RWPE2 (cell line): Measurements from ENCODE around the gene LRRC8C.

ENCODE experiments used
- ATAC-seq: fragments of 200-7000 bp; cut with Tn5 transposase; 3 replicates; pipeline ENCODE4 v1.9.1; 2021; ENCODE audit warnings: low read depth
- DNase-seq: peaks from one replicate; pipeline ENCODE4 v3.0.0-alpha.2; 2020; ENCODE audit warnings: low spot score
- H3K27ac ChIP-seq: fragments of 450-650 bp; 2 replicates; pipeline ENCODE4 v1.5.1; 2017; ENCODE audit warnings: mild to moderate bottlenecking; ENCODE audit not compliant: poor library complexity, severe bottlenecking
- H3K27me3 ChIP-seq: fragments of 250-450 bp; sonication (Bioruptor Pico); 2 replicates; pipeline ENCODE4 v1.5.1; 2021; ENCODE audit warnings: mild to moderate bottlenecking, moderate library complexity; ENCODE audit not compliant: insufficient read depth, poor library complexity, severe bottlenecking
- H3K36me3 ChIP-seq: fragments of 250-450 bp; sonication (Bioruptor Pico); 2 replicates; pipeline ENCODE4 v1.5.1; 2020; ENCODE audit warnings: low read depth, mild to moderate bottlenecking, moderate library complexity
- H3K4me1 ChIP-seq: fragments of 250-450 bp; sonication (Bioruptor Pico); 2 replicates; pipeline ENCODE4 v1.5.1; 2021; ENCODE audit warnings: mild to moderate bottlenecking, moderate library complexity; ENCODE audit not compliant: insufficient read depth, poor library complexity, severe bottlenecking
- H3K4me3 ChIP-seq: fragments of 250-450 bp; sonication (Bioruptor Pico); 2 replicates; pipeline ENCODE4 v1.5.1; 2021; ENCODE audit warnings: mild to moderate bottlenecking, moderate library complexity; ENCODE audit not compliant: severe bottlenecking
- H3K9me3 ChIP-seq: fragments of 250-450 bp; sonication (Bioruptor Pico); 2 replicates; pipeline ENCODE4 v1.5.1; 2021; ENCODE audit warnings: mild to moderate bottlenecking, moderate library complexity; ENCODE audit not compliant: severe bottlenecking
- TF ChIP-seq, protein P1 (sequence below): fragments of 450-650 bp; IDR thresholded peaks from one replicate; pipeline ENCODE4 v1.5.1; 2017; ENCODE audit warnings: mild to moderate bottlenecking, moderate library complexity; ENCODE audit not compliant: poor library complexity, severe bottlenecking

Gene LRRC8C

DNA sequence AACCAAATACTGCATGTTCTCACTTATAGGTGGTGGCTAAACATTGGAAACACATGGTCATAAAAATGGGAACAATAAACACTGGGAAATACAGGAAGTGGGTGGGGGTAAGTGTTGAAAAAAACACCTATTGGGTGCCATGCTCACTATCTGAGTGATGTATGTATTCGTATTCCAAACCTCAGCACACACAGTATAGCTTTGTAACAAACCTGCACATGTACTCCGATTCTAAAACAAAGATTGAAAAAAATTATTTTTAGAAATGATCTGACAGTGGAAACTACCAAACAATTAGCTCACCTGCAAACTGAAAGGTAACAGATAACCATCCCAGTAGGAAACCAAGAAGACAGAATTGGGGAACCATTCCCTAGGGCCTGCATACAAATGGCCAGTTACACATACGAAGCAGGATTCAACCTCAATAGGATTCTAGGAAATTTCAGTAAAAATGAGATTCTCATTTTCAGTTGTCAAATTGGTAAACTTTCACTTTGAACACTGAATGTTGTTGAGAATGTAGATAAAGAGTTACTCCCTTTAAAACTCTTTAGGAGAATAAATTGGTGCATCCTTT, 99.8 kb downstream of the LRRC8C start:
- Histone ChIP-seq H3K27me3 (no peaks in the 10 kb centered on the region), H3K36me3 (no peaks in the 10 kb centered on the region), H3K9me3 (no peaks in the 10 kb centered on the region), H3K4me3 (no peak overlapping the region), H3K27ac (no peak overlapping the region), H3K4me1 (no peaks in the 10 kb centered on the region)
- no peak for ATAC-seq
- TF ChIP-seq, protein P1, sequence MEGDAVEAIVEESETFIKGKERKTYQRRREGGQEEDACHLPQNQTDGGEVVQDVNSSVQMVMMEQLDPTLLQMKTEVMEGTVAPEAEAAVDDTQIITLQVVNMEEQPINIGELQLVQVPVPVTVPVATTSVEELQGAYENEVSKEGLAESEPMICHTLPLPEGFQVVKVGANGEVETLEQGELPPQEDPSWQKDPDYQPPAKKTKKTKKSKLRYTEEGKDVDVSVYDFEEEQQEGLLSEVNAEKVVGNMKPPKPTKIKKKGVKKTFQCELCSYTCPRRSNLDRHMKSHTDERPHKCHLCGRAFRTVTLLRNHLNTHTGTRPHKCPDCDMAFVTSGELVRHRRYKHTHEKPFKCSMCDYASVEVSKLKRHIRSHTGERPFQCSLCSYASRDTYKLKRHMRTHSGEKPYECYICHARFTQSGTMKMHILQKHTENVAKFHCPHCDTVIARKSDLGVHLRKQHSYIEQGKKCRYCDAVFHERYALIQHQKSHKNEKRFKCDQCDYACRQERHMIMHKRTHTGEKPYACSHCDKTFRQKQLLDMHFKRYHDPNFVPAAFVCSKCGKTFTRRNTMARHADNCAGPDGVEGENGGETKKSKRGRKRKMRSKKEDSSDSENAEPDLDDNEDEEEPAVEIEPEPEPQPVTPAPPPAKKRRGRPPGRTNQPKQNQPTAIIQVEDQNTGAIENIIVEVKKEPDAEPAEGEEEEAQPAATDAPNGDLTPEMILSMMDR = no peak
- DNase-seq = no peak

DNA sequence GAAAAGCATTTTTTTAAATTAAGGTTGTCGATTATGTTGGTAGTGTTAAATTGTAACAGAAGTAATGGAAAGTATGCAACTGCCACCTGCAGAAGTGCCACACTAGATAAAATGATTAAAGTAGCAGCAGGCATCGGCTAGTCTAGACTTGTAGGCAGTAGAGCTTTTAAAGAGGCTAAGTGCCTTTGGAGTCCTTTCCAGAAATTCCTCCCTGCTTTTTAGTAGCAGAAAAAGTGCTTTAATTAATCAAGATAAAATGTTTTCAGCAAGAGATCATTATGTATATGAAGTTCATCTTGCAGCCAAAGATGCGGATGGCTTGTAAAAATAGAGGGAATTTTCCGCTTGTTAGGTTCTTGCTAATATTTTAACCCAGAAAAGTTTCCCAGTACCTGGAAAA, 100.8 kb downstream of the LRRC8C start:
- H3K27me3 ChIP-seq = no peaks in the 10 kb centered on the region
- H3K4me1 ChIP-seq = no peaks in the 10 kb centered on the region
- no peaks in the 10 kb centered on the region for H3K36me3 ChIP-seq
- no peak overlapping the region for H3K4me3 ChIP-seq
- ATAC-seq (no peak), DNase-seq (no peak)
- no peak overlapping the region for H3K27ac ChIP-seq
- TF ChIP-seq, protein P1 = no peak
- no peaks in the 10 kb centered on the region for H3K9me3 ChIP-seq

- Histone ChIP-seq H3K4me1 (no peaks in the 10 kb centered on the region), H3K27me3 (no peaks in the 10 kb centered on the region), H3K27ac (no peak overlapping the region), H3K4me3 (no peak overlapping the region), H3K9me3 (no peaks in the 10 kb centered on the region), H3K36me3 (no peaks in the 10 kb centered on the region)
- DNase-seq = no peak
- TF ChIP-seq, protein P1 = no peak
- no peak for ATAC-seq
Observed at GRCh38 chr1:89734442-89734841, 101.5 kb downstream of the LRRC8C start.

GRCh38 chr1:89735479-89735878, 102.6 kb downstream of the LRRC8C start:
- Histone ChIP-seq H3K9me3 (no peaks in the 10 kb centered on the region), H3K4me3 (no peak overlapping the region), H3K27ac (no peak overlapping the region), H3K27me3 (no peaks in the 10 kb centered on the region), H3K36me3 (no peaks in the 10 kb centered on the region), H3K4me1 (no peaks in the 10 kb centered on the region)
- DNase-seq (no peak), ATAC-seq (no peak)
- TF ChIP-seq, protein P1 = no peak

DNA sequence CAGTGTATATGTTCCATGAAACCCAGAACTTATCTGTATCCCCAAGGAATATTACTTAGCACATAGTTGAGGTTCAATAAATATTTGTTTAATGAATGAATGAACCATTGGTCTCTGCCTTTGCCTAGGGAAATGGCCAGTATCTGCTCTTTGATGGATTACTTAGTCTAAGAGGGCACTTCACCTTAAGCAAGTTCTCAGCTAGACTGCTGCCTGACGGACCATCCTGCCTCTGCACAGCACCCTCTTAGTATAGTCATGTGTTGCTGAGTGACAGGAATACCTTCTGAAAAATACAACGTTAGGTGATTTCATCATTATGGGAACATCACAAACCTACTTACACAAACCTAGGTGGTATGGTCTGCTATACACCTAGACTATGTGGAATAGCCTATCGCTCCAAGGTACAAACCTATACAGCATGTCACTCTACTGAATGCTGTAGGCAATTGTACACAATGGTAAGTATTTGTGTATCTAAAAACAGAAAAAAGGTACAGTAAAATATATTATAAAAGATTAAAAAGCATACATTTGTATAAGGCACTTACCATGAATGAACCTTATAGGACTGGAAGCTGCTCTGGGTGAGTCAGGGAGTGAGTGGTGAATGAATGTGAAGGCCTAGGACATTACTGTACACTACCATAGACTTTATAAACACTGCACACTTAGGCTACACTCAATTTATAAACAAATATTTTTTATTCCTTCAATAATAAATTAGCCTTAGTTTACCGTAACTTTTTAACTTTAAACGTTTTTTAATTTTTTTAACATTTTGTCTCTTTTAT, 104.2 kb downstream of the LRRC8C start:
- TF ChIP-seq, protein P1 = no peak
- Histone ChIP-seq H3K4me1 (no peaks in the 10 kb centered on the region), H3K9me3 (no peaks in the 10 kb centered on the region), H3K27ac (no peak overlapping the region), H3K4me3 (no peak overlapping the region), H3K36me3 (no peaks in the 10 kb centered on the region), H3K27me3 (no peaks in the 10 kb centered on the region)
- DNase-seq (no peak), ATAC-seq (no peak)
